NCI-H1436 treated with DMSO at 0.1 percent for 48 hours (cell line): ENCODE results near the gene ANK2.
"Not testable (repeated sequence)": the region's sequence is repeated elsewhere in the genome, so short reads cannot be mapped to it uniquely, and the experiment has no call there.

Experiments used
- DNase-seq: peaks from one replicate; lab custom pipeline; 2025; lab: John Stamatoyannopoulos, UW

Gene ANK2

GRCh38 chr4:113051361-113051760, 1.9 kb downstream of the ANK2 start:
- DNase-seq, result no peak

- DNase-seq, result no peak
Observed at GRCh38 chr4:113052379-113052951, 3.0 kb downstream of the ANK2 start.

GRCh38 chr4:113053883-113054282, 4.4 kb downstream of the ANK2 start:
- no peak for DNase-seq

GRCh38 chr4:113056318-113056717, 6.9 kb downstream of the ANK2 start:
- DNase-seq, result no peak

GRCh38 chr4:113057891-113058290, 8.4 kb downstream of the ANK2 start:
- no peak for DNase-seq

- no peak for DNase-seq
Observed at GRCh38 chr4:113059449-113060182, 10.2 kb downstream of the ANK2 start.

- no peak for DNase-seq
Observed at GRCh38 chr4:113060853-113061252, 11.4 kb downstream of the ANK2 start.

GRCh38 chr4:113064244-113064643, 14.8 kb downstream of the ANK2 start:
- DNase-seq, result peak; percentile 87

GRCh38 chr4:113065629-113066028, 16.2 kb downstream of the ANK2 start:
- no peak for DNase-seq

- not testable (repeated sequence) for DNase-seq
Observed at GRCh38 chr4:113068771-113069170, 19.3 kb downstream of the ANK2 start.

GRCh38 chr4:113069212-113069892, 19.9 kb downstream of the ANK2 start:
- no peak for DNase-seq

- DNase-seq, result no peak
Observed at GRCh38 chr4:113070755-113071154, 21.3 kb downstream of the ANK2 start.

- DNase-seq, result no peak
Observed at GRCh38 chr4:113071274-113071673, 21.8 kb downstream of the ANK2 start.

- DNase-seq, result no peak
Observed at GRCh38 chr4:113071805-113072204, 22.4 kb downstream of the ANK2 start.

- DNase-seq, result no peak
Observed at GRCh38 chr4:113073451-113074005, 24.1 kb downstream of the ANK2 start.

GRCh38 chr4:113077575-113077974, 28.1 kb downstream of the ANK2 start:
- DNase-seq, result no peak

GRCh38 chr4:113078066-113078465, 28.6 kb downstream of the ANK2 start:
- no peak for DNase-seq

- DNase-seq, result no peak
Observed at GRCh38 chr4:113080050-113080449, 30.6 kb downstream of the ANK2 start.

GRCh38 chr4:113080624-113081023, 31.2 kb downstream of the ANK2 start:
- no peak for DNase-seq

GRCh38 chr4:113083346-113083745, 33.9 kb downstream of the ANK2 start:
- no peak for DNase-seq

- DNase-seq, result no peak
Observed at GRCh38 chr4:113086172-113086695, 36.8 kb downstream of the ANK2 start.

- no peak for DNase-seq
Observed at GRCh38 chr4:113088050-113088449, 38.6 kb downstream of the ANK2 start.

GRCh38 chr4:113090954-113091353, 41.5 kb downstream of the ANK2 start:
- DNase-seq, result no peak
